Stimulated activated CD8-positive, alpha-beta memory T cell treated with anti-CD3 and anti-CD28 coated beads, Interleukin-12 subunit alpha, Interleukin-12 subunit beta, amount 100 ng/mL, for 24 hours (primary cell): Measurements from ENCODE around the gene SRPRB.

ENCODE experiments used
- DNase-seq: peaks from one replicate; pipeline ENCODE4 v3.0.0-alpha.2; 2020; ENCODE audit errors: extremely low read depth

The SRPRB gene

GRCh38 chr3:133865136-133865855 is 59.7 kb downstream of the SRPRB start:
- DNase-seq, result no peak

GRCh38 chr3:133866141-133866540 is 60.5 kb downstream of the SRPRB start:
- no peak for DNase-seq

- no peak for DNase-seq
These were observed 62.6 kb downstream of the SRPRB start for GRCh38 chr3:133868186-133868585.

- no peak for DNase-seq
These were observed 63.3 kb downstream of the SRPRB start for GRCh38 chr3:133868758-133869475.

GRCh38 chr3:133869586-133869985 is 64.0 kb downstream of the SRPRB start:
- DNase-seq, result no peak

- no peak for DNase-seq
These were observed 65.2 kb downstream of the SRPRB start for GRCh38 chr3:133870822-133871221.
